CD4-positive, alpha-beta memory T cell (primary cell): ENCODE data around the gene RHOBTB3. TPM values are rescaled to one million over a fixed set of nuclear protein-coding genes. Genes with fewer than 3 reads are reported as not detected.
"Not testable (repeated sequence)": the region's sequence is repeated elsewhere in the genome, so short reads cannot be mapped to it uniquely, and the experiment has no call there.

Experiments
- CTCF ChIA-PET: fragments of 350-600 bp; sonication (Branson Sonifier 250); formaldehyde crosslinking; loops from one replicate; lab custom pipeline; 2021; ENCODE audit warnings: inconsistent platforms; ENCODE audit not compliant: partially characterized antibody; lab: Charles Lee
- POLR2A ChIA-PET: fragments of 350-600 bp; sonication (Branson Sonifier 250); formaldehyde crosslinking; loops from one replicate; lab custom pipeline; 2021; ENCODE audit not compliant: partially characterized antibody; lab: Charles Lee
- DNase-seq, 5 donors: peaks; one replicate each; pipeline versions ENCODE4 v3.0.0 to v3.0.0-alpha.2; 2020 to 2022; ENCODE audit warnings: mixed read lengths in 1 of 5
- H3K27ac ChIP-seq: one replicate; pipeline ENCODE4 v1.7.0; 2013; ENCODE audit warnings: low read depth, low read length
- H3K27me3 ChIP-seq: 2 replicates; pipeline ENCODE4 v1.7.0; 2013; ENCODE audit warnings: mild to moderate bottlenecking, low read length, moderate library complexity; ENCODE audit not compliant: insufficient read depth
- H3K36me3 ChIP-seq: 2 replicates; pipeline ENCODE4 v1.7.0; 2013; ENCODE audit warnings: mild to moderate bottlenecking, low read length, moderate library complexity; ENCODE audit not compliant: insufficient read depth
- H3K4me1 ChIP-seq: 2 replicates; pipeline ENCODE4 v1.7.0; 2013; ENCODE audit warnings: mild to moderate bottlenecking, low read length, moderate library complexity; ENCODE audit not compliant: insufficient read depth
- H3K4me3 ChIP-seq, 2 donors: one replicate each; pipeline ENCODE4 v1.7.0; 2013; ENCODE audit warnings: low read length in 2 of 2, mild to moderate bottlenecking in 1 of 2
- H3K9me3 ChIP-seq, 2 donors: one replicate each; pipeline ENCODE4 v1.7.0; 2013; ENCODE audit warnings: low read length in 2 of 2, control low read depth in 1 of 2; ENCODE audit not compliant: control insufficient read depth in 1 of 2
- H3K27ac Mint-ChIP-seq, 7 donors: one replicate each; pipeline ENCODE4 v1.8.0; 2020 to 2021; ENCODE audit warnings: mixed read lengths in 7 of 7, mild to moderate bottlenecking in 6 of 7, inconsistent platforms in 3 of 7, moderate library complexity in 3 of 7
- H3K27me3 Mint-ChIP-seq, 2 donors: one replicate each; pipeline ENCODE4 v1.8.0; 2020 to 2021; ENCODE audit warnings: mixed read lengths in 2 of 2
- H3K36me3 Mint-ChIP-seq, 2 donors: one replicate each; pipeline ENCODE4 v1.8.0; 2020 to 2021; ENCODE audit warnings: mixed read lengths in 2 of 2, inconsistent platforms in 1 of 2, mild to moderate bottlenecking in 1 of 2
- H3K4me1 Mint-ChIP-seq, 4 donors: one replicate each; pipeline ENCODE4 v1.8.0; 2020 to 2021; ENCODE audit warnings: mixed read lengths in 4 of 4, mild to moderate bottlenecking in 1 of 4
- H3K4me3 Mint-ChIP-seq, 8 donors: one replicate each; pipeline ENCODE4 v1.8.0; 2020 to 2021; ENCODE audit warnings: mixed read lengths in 8 of 8, mild to moderate bottlenecking in 7 of 8, moderate library complexity in 6 of 8, inconsistent platforms in 3 of 8
- H3K9me3 Mint-ChIP-seq, 8 donors: one replicate each; pipeline ENCODE4 v1.8.0; 2020 to 2021; ENCODE audit warnings: mixed read lengths in 8 of 8, mild to moderate bottlenecking in 5 of 8, inconsistent platforms in 3 of 8, moderate library complexity in 1 of 8
- intact Hi-C: fragments of 100-400 bp; cut with micrococcal nuclease; formaldehyde crosslinking; loops from one replicate; pipeline ENCODE4 v1.15.1; 2023
- polyA plus RNA-seq, 2 donors: library from polyadenylated mRNA; unstranded; fragments of 300-500 nt; fragmentation: Illumina TruSeq; gene quantifications; one replicate each; pipeline ENCODE4 v1.2.3, GENCODE V29; 2021
- total RNA-seq, 2 experiments: library from RNA; stranded (reverse); gene quantifications; one replicate each; pipeline ENCODE4 v1.2.3, GENCODE V29; 2021

The RHOBTB3 gene
- total and polyA plus RNA-seq, 4 experiments from 2014 or later = 0.32 to 1.8 (median 1.1) TPM

DNA sequence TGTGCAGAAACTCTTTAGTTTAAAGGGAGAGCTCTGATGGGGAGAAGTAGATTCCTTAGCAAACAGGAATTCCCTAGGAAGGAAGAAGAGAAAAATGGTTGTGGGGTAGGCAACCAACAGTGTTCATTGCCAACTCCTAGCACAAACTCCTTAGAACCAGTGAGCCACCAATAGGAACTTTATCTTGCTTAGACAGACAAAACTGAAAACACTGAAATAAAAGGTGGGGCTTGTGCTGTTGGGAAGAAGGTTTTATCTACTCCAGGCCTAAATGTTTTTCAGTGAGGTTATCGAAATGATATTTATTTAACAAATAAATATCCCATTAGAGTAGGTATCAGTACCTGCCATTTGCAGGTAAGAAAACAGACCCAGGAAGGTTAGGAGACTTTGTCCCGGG is 99.1 kb downstream of the RHOBTB3 start:
- no peaks in the 10 kb centered on the region for H3K27me3 ChIP-seq
- CTCF ChIA-PET = interaction anchor here (1.1 to 2.9 kb wide), 3 partner anchors 9 to 49 kb away, joined by 6 to 17 read pairs (median 9); no protein-coding TSS in a partner anchor
- no peaks in the 10 kb centered on the region for H3K36me3 ChIP-seq
- intact Hi-C loops = no loop called here
- peaks cover 34% of the 10 kb centered on the region for H3K4me1 ChIP-seq
- POLR2A ChIA-PET = interaction anchor here (0.6 kb wide), 1 partner anchor 54 kb away, joined by 4 read pairs; no protein-coding TSS in a partner anchor
- Mint-ChIP-seq H3K27ac (no peak overlapping the region), H3K9me3 (no peaks in the 10 kb centered on the region), H3K27me3 (no peaks in the 10 kb centered on the region), H3K4me3 (peak overlapping the region in 1 of 8 donors; percentile 15), H3K4me1 (peaks cover 26 to 60% (median 48%) of the 10 kb centered on the region in 4 donors), H3K36me3 (no peaks in the 10 kb centered on the region)
- no peak overlapping the region for H3K27ac ChIP-seq
- H3K9me3 ChIP-seq = no peaks in the 10 kb centered on the region
- no peak for DNase-seq
- H3K4me3 ChIP-seq = no peak overlapping the region

DNA sequence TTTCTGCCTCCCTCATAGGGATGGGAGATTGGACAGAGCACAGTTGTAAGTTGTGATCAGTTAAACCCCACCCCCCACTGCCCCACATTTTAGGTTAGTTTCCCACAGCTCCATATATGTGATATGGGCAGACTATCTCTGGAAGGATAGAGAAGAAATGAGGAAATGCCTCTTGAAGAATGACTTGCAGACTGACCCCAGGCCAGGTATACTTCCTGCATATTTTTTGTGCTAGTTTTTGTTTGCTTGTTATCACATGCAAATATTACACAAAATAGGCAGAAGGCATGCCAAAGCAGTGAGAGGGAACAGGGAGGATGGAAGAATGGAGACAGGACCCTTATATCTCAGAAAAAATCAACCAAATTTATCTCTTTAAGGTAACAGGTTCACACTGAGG is 101.5 kb downstream of the RHOBTB3 start:
- H3K27ac Mint-ChIP-seq = peak overlapping the region in 3 of 7 donors; percentile 9 to 89 (median 46)

DNA sequence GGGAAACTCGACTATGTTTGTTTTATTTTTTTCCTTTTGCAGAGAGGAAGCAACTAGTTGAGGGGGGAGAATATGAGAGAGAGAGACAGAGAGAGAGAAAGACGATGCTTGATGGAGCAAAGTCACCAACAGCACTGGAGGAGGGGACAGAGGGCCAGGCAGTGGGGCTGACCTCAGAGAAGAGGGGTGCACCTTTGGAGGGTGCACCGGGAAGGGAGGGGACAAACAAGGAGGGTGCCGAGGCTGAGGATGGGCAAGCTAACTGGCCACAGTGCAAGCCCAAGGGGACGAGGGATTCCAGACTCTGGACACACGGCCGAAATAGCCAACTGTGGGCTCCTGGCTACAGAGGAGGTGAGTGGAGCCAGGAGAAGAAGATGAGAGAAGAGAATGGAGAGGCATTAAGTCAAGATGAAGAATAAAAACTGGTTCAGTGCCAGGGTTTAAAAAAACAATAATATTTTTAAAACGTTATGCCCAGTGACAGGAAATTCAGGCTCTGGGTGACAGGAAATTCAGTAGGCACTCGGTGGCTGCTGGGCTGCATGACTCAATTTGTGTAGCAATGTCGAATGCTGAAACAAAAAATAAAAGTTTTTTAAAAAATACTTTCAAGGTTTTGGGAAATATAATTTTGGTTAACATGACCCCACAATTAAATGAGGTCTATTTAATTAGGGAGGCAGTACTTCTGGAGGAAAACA is 104.7 kb downstream of the RHOBTB3 start:
- Mint-ChIP-seq H3K4me3 (peak overlapping the region; percentile 82 to 98 (median 89)), H3K27me3 (no peaks in the 10 kb centered on the region), H3K9me3 (no peaks in the 10 kb centered on the region), H3K27ac (peak overlapping the region; percentile 87 to 97 (median 93)), H3K36me3 (no peaks in the 10 kb centered on the region), H3K4me1 (peaks cover 24 to 68% (median 49%) of the 10 kb centered on the region in 4 donors)
- peak overlapping the region; percentile 43 to 78 for H3K4me3 ChIP-seq
- POLR2A ChIA-PET = interaction anchor here (0.9 to 9.4 kb wide), 10 partner anchors 8 to 827 kb away, joined by 3 to 273 read pairs (median 8); partner anchors contain the start of genes CAST, ELL2, GLRX and RFESD
- peak overlapping the region; percentile 77 for H3K27ac ChIP-seq
- intact Hi-C loops = loop anchor here (1.0 kb wide), 3 partner anchors 7 to 28 kb away; partner anchors contain the start of gene GLRX
- peaks cover 39% of the 10 kb centered on the region for H3K4me1 ChIP-seq
- H3K36me3 ChIP-seq = no peaks in the 10 kb centered on the region
- DNase-seq = peak; percentile 28 to 70 (median 33)
- no peaks in the 10 kb centered on the region for H3K27me3 ChIP-seq
- H3K9me3 ChIP-seq = no peaks in the 10 kb centered on the region
- CTCF ChIA-PET = interaction anchor here (0.9 to 24.1 kb wide), 11 partner anchors 8 to 972 kb away, joined by 3 to 902 read pairs (median 6); partner anchors contain the start of gene GLRX

More for the DNA sequence above, 101.5 kb downstream of the RHOBTB3 start:
- no peaks in the 10 kb centered on the region for H3K27me3 ChIP-seq
- intact Hi-C loops = no loop called here
- H3K36me3 Mint-ChIP-seq = no peaks in the 10 kb centered on the region
- H3K4me3 ChIP-seq = no peak overlapping the region
- DNase-seq = no peak
- ChIA-PET POLR2A (interaction anchor here (0.9 to 2.5 kb wide), 2 partner anchors 10 to 12 kb away, joined by 3 to 25 read pairs; partner anchors contain the start of gene GLRX), CTCF (interaction anchor here (1.1 to 2.9 kb wide), 5 partner anchors 11 to 186 kb away, joined by 4 to 17 read pairs (median 5); partner anchors contain the start of gene RFESD)
- H3K4me1 ChIP-seq = peaks cover 39% of the 10 kb centered on the region
- no peaks in the 10 kb centered on the region for H3K27me3 Mint-ChIP-seq
- H3K4me3 Mint-ChIP-seq = peak overlapping the region; percentile 28 to 71 (median 53)
- H3K9me3 Mint-ChIP-seq = no peaks in the 10 kb centered on the region
- H3K36me3 ChIP-seq = no peaks in the 10 kb centered on the region
- no peaks in the 10 kb centered on the region for H3K9me3 ChIP-seq
- no peak overlapping the region for H3K27ac ChIP-seq
- H3K4me1 Mint-ChIP-seq = peaks cover 26 to 64% (median 48%) of the 10 kb centered on the region in 4 donors

DNA sequence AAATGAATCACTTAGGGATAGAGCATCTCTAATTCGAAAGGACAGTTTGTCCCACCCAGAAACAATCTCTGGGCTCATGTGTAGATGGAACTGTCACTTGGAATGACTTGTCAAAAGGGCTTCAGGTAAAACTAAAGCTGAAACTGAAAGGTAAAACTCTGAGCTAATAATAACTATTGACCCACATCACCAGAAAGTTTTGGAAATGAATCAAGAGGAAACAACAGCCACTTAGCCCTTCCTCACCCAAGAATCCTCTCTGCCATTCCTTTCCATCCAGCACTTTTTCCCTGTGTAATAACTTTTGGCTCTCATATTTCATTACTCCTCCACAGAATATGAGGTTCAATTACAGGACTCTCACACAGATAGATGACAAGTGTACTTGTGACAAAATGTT is 105.4 kb downstream of the RHOBTB3 start:
- no peak for DNase-seq
- no peaks in the 10 kb centered on the region for H3K27me3 ChIP-seq
- Mint-ChIP-seq H3K4me3 (peak overlapping the region; percentile 82 to 98 (median 89)), H3K9me3 (no peaks in the 10 kb centered on the region), H3K27ac (peak overlapping the region; percentile 78 to 97 (median 92)), H3K4me1 (peaks cover 27 to 67% (median 49%) of the 10 kb centered on the region in 4 donors), H3K36me3 (no peaks in the 10 kb centered on the region), H3K27me3 (no peaks in the 10 kb centered on the region)
- peaks cover 39% of the 10 kb centered on the region for H3K4me1 ChIP-seq
- H3K27ac ChIP-seq = peak overlapping the region; percentile 77
- H3K36me3 ChIP-seq = no peaks in the 10 kb centered on the region
- H3K4me3 ChIP-seq = no peak overlapping the region
- ChIA-PET CTCF (interaction anchor here (0.9 to 24.1 kb wide), 9 partner anchors 10 to 499 kb away, joined by 3 to 902 read pairs (median 6); partner anchors contain the start of gene GLRX), POLR2A (interaction anchor here (0.9 to 9.4 kb wide), 7 partner anchors 8 to 215 kb away, joined by 3 to 273 read pairs (median 7); partner anchors contain the start of genes ELL2, GLRX and RFESD)
- intact Hi-C loops = no loop called here
- no peaks in the 10 kb centered on the region for H3K9me3 ChIP-seq

DNA sequence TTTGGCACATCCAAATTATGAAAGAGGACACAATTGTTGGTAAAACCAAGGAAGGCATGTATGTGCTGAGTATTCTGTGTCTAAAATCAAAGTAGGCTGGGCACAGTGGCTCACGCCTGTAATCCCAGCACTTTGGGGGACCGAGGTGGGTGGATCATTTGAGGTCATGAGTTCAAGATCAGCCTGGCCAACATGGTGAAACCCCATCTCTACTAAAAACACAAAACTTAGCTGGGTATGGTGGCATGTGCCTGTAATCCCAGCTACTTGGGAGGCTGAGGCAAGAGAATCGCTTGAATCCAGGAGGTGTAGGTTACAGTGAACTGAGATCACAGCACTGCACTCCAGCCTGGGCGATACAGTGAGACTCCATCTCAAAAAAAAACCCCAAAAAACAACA is 105.8 kb downstream of the RHOBTB3 start:
- Histone ChIP-seq H3K4me1 (peaks cover 39% of the 10 kb centered on the region), H3K27ac (peak overlapping the region; percentile 5)
- H3K36me3 Mint-ChIP-seq, intact Hi-C loops, H3K9me3 ChIP-seq, H3K27me3 Mint-ChIP-seq, H3K4me3 ChIP-seq, H3K36me3 ChIP-seq, H3K27me3 ChIP-seq, DNase-seq, H3K9me3 Mint-ChIP-seq: not testable (repeated sequence)
- H3K4me3 Mint-ChIP-seq = peak overlapping the region in 6 of 8 donors; percentile 52 to 98 (median 88)
- CTCF ChIA-PET = interaction anchor here (0.9 to 24.1 kb wide), 10 partner anchors 10 to 498 kb away, joined by 3 to 902 read pairs (median 6); partner anchors contain the start of gene GLRX
- POLR2A ChIA-PET = interaction anchor here (0.9 to 9.4 kb wide), 5 partner anchors 9 to 125 kb away, joined by 3 to 273 read pairs (median 25); partner anchors contain the start of genes ELL2 and GLRX
- H3K4me1 Mint-ChIP-seq = peaks cover 27 to 62% (median 46%) of the 10 kb centered on the region in 4 donors
- peak overlapping the region in 6 of 7 donors; percentile 78 to 95 (median 90) for H3K27ac Mint-ChIP-seq

DNA sequence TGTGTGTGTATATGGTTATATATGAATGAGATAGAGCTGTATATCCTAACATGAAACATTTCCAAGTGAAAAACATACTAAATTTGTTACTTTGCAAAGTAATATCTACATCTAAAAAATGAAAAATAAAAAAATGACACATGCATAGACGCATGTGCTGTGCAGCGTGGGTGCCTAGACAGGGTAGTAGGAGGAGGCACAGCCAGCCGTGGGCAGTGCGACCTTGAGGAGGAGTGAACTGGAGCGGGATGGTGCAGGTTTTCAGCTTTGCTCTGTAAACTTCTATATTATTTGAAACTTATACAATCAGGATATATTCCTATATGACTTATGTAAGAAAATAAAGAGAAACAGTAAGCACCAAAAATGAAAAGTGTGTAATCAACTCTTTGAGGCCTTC is 106.4 kb downstream of the RHOBTB3 start:
- Histone ChIP-seq H3K27me3 (no peaks in the 10 kb centered on the region), H3K27ac (no peak overlapping the region), H3K36me3 (no peaks in the 10 kb centered on the region), H3K4me3 (no peak overlapping the region), H3K4me1 (peaks cover 36% of the 10 kb centered on the region), H3K9me3 (no peaks in the 10 kb centered on the region)
- Mint-ChIP-seq H3K27ac (peak overlapping the region; percentile 0 to 95 (median 62)), H3K4me3 (no peak overlapping the region), H3K27me3 (no peaks in the 10 kb centered on the region), H3K36me3 (no peaks in the 10 kb centered on the region), H3K4me1 (peaks cover 27 to 62% (median 45%) of the 10 kb centered on the region in 4 donors), H3K9me3 (no peaks in the 10 kb centered on the region)
- intact Hi-C loops = no loop called here
- POLR2A ChIA-PET = interaction anchor here (1.3 to 9.4 kb wide), 3 partner anchors 17 to 190 kb away, joined by 4 to 273 read pairs (median 92); partner anchors contain the start of genes GLRX and RFESD
- CTCF ChIA-PET = interaction anchor here (0.7 to 24.1 kb wide), 10 partner anchors 9 to 192 kb away, joined by 3 to 902 read pairs (median 6); partner anchors contain the start of gene GLRX
- no peak for DNase-seq
